Thyroid gland (tissue), 4 donors: ENCODE measurements around the gene ARMC9.

Experiments
- POLR2A ChIP-seq, 2 donors: fragments of 450-650 bp; IDR thresholded peaks; one replicate each; pipeline ENCODE4 v1.6.1; 2017; ENCODE audit warnings: antibody characterized with exemption in 2 of 2, mild to moderate bottlenecking in 2 of 2, moderate library complexity in 1 of 2
- TF ChIP-seq, protein P1 (sequence below), 6 experiments: fragments of 200-600 bp in 3 of 6; fragments of 450-650 bp in 3 of 6; sonication (generic) in 3 of 6; IDR thresholded peaks; one replicate each; pipeline ENCODE4 v1.5.1; 2016 to 2019; ENCODE audit warnings: antibody characterized with exemption in 6 of 6, mild to moderate bottlenecking in 2 of 6, inconsistent platforms in 1 of 6, moderate library complexity in 1 of 6

DNA sequence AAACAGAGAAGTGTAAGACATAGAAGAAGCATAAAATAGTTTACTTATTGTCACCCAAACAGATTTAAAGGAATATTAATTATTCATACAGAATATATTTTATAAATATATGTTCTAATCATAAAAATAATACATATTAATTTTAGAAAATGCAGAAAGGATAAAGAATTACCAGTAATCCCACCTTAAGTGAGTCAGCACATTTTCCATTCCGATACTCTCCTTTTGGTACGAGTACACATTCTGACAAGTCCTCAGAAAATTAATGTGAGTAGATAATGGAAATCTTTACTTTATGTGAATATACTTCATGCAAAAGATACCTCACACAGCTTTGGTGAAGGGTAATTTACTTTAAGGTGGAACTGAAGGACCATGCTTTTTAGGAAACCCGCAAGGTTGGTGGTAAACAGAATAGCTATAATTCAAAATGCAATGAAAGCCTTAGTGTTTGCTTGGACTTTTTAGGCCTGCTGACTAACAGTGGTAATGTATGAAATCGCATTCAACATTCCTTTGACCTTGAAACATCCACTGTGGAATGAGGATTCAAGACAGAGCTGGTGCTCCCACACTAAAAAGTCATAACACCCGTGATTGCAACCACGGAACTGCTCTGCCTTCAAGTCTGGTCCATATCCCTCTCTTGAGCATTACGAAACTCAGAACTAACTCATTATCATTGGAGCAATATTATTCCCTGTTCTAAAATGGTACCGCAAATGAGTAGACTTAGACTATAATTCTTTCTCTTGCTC lies 45.5 kb upstream of the ARMC9 start:
- TF ChIP-seq, protein P1, sequence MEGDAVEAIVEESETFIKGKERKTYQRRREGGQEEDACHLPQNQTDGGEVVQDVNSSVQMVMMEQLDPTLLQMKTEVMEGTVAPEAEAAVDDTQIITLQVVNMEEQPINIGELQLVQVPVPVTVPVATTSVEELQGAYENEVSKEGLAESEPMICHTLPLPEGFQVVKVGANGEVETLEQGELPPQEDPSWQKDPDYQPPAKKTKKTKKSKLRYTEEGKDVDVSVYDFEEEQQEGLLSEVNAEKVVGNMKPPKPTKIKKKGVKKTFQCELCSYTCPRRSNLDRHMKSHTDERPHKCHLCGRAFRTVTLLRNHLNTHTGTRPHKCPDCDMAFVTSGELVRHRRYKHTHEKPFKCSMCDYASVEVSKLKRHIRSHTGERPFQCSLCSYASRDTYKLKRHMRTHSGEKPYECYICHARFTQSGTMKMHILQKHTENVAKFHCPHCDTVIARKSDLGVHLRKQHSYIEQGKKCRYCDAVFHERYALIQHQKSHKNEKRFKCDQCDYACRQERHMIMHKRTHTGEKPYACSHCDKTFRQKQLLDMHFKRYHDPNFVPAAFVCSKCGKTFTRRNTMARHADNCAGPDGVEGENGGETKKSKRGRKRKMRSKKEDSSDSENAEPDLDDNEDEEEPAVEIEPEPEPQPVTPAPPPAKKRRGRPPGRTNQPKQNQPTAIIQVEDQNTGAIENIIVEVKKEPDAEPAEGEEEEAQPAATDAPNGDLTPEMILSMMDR (IDR thresholded peaks at IDR 0.05): no peak
- no peak for TF ChIP-seq POLR2A (IDR thresholded peaks at IDR 0.05)
